ENCODE data around the gene ITM2C.

DNA sequence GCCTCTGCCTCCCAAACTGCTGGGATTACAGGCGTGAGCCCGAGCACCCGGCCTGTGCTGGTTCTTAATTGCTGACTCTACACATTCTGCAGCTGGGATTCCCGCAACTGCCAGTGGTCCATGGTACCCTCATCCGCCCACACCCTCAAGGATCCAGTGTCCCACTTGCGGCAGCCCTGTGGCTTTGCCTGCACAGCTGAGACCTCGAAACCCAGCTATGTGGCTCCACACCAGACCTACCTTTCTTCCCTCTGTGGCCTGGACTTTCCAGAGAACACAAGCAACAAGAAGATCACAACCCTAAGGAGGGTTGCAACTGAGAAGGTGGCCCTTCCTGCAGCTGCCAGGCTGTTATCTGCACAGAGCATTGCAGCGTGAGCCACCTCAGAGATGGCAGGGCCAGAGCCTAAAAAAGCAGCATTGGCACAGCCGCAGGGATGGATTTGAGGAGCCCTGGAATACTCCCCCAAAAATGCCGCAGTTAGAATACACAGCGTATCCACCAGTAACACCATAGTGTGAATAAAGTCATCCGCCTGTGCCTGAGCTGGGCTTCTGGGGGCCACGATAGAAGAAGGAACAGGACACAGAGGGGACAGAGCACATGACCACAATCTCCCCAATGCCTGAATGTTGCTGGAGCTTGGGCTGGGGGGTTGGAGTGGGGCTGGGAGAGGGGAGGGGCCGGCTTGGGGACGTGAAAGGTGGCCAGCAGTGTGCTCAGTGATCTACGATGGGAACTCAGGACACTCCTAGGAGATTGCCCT lies 58.4 kb downstream of the ITM2C start:
- TF ChIP-seq GATA3 (IDR thresholded peaks at IDR 0.05; ENCODE audit: low read depth, low read length) (no peak), GATA2 (IDR thresholded peaks at IDR 0.05; ENCODE audit: low read depth, low read length) (no peak)

Data from SH-SY5Y (cell line).